HG03025 (cell line): ENCODE measurements around the gene KRTAP4-5.
"Not testable (repeated sequence)": the region's sequence is repeated elsewhere in the genome, so short reads cannot be mapped to it uniquely, and the experiment has no call there.

ENCODE experiments used
- ATAC-seq: cut with Tn5 transposase; IDR thresholded peaks from one replicate; pipeline ENCODE4 v1.9.1; 2021; ENCODE audit warnings: mild to moderate bottlenecking, moderate library complexity; ENCODE audit not compliant: unreplicated experiment, low FRiP score

The KRTAP4-5 gene

GRCh38 chr17:41149652-41149985 is at the start of gene KRTAP4-5:
TSS of gene KRTAP4-5 (minus strand) at chr17:41149825. CDS start at chr17:41149767, 58 bp downstream.
- no peak for ATAC-seq

DNA sequence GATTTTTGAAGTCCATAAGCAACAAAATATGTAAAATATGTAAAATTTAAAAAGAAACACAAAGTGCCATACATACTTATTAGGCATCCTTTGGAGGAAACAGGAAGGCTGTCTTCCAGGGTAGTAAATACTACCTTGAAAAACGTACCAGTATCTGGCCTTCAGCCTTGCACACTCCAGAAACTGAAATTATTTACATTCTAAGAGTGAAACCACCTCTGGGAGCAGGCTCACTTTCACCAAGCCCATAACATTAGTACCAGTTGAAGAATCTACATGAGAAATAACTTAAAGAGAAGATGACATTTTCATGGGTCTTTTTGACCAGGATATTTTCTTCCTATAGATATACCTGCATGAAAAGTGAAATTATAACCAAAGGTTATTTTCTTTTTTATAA is 46.4 kb upstream of the KRTAP4-5 start:
- no peak for ATAC-seq

DNA sequence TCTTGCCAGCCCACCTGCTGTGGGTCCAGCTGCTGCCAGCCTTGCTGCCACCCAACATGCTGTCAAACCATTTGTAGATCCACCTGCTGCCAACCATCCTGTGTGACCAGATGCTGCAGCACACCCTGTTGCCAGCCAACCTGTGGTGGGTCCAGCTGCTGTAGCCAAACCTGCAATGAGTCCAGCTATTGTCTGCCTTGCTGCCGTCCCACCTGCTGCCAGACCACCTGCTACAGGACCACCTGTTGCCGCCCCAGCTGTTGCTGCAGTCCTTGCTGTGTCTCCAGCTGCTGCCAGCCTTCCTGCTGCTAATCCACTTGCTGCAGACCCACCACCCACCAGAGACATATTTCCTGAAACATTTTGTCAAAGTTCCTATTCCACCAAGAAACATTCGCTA is 40.7 kb upstream of the KRTAP4-5 start:
- ATAC-seq = no peak

DNA sequence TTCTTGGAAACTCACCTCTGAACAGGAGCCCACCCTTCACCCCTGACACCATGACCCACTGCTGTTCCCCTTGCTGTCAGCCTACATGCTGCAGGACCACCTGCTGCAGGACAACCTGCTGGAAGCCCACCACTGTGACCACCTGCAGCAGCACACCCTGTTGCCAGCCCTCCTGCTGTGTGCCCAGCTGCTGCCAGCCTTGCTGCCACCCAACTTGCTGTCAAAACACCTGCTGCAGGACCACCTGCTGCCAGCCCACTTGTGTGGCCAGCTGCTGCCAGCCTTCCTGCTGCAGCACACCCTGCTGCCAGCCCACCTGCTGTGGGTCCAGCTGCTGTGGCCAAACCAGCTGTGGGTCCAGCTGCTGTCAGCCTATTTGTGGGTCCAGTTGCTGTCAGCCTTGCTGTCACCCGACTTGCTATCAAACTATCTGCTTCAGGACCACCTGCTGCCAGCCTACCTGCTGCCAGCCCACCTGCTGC is 40.3 kb upstream of the KRTAP4-5 start, which contains the start of gene KRTAP9-1:
Gene KRTAP9-1 (plus strand): TSS at position 51 of the 482 bp plus-strand sequence. CDS start 0 bp downstream, at position 51.
- not testable (repeated sequence) for ATAC-seq

GRCh38 chr17:41186872-41187271 is 37.2 kb upstream of the KRTAP4-5 start:
- no peak for ATAC-seq

DNA sequence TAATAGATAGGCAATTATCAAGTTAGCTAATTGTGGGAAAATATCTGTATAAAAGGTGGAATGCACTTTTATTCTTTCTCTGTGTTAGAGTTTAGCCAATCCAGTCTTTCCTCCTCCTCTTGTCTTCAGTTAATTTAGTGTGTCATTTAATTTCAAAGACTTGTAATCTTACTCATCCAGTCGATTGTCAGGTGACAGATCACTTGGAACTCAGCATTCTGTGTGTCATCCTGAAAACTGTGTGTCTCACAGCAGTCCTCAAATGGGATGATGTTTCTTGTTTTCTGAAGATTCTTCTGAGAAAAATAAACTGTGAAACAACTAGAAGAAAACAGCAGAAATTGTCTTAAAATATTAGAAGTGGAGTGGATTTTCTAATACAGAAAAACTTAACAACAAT is 35.4 kb upstream of the KRTAP4-5 start:
- no peak for ATAC-seq

DNA sequence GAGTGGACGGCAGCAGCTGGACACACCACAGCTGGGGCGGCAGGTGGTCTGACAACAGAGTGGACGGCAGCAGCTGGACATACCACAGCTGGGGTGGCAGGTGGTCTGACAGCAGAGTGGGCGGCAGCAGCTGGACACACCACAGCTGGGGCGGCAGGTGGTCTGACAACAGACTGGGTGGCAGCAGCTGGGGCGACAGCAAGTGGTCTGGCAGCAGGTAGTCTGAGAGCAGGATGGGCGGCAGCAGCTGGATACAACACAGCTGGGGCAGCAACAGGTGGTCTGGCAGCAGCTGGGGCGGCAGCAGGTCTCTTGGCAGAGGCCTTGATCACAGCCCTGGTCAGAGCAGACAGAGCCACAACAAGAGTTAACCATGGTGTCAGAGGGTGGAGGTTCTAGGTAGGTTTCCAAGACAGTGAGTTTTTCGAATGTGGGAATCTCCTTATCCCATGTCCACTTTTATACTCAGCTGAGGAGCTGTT is 34.9 kb upstream of the KRTAP4-5 start, which contains the start of gene KRTAP4-1:
Gene KRTAP4-1 (minus strand): TSS at position 432 of the 482 bp plus-strand sequence. CDS start 57 bp downstream, at position 375.
- ATAC-seq = no peak

DNA sequence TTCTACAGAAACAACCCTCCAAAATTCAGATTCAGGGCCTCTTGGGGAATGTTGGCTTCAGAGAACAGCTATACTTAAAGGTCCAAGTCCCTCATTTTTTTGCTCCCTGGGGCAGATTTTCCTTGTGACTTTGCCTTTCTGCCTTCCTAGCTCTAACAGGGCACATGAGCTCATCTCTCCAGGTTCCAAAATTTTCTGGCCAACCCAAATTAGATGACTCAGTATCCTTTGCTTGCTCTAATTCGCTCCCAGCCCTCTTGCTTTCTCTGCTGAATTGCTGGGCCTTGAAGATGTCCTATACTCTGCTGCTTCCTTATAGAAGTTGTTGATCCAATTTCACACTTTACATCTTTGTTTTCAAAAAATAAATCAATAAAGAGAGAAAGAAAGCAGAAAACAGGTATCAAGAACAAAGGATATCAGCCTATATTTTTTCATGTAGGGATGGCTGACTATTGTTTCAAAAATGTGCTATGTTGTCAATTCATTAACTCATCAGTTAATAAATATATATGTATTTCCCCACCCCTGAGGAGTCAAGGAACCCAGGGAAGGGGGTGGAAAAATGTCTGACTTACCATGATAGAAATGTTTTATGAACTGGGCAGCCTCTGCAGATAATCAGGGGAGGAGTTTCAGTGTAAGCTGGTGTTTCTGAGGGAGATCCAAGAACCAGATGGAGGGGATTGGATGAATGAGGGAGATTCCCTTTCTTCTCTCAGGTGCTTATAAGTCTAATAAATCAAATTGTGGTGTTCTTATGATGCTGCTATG is 29.4 kb upstream of the KRTAP4-5 start:
- no peak for ATAC-seq

- ATAC-seq = no peak
Measured at GRCh38 chr17:41178341-41178740, 28.7 kb upstream of the KRTAP4-5 start.

- no peak for ATAC-seq
Measured at GRCh38 chr17:41177727-41178271, 28.2 kb upstream of the KRTAP4-5 start, which contains the start of gene KRTAP4-2. TSS of gene KRTAP4-2 (minus strand) at chr17:41178221. CDS start at chr17:41178164, 57 bp downstream.

GRCh38 chr17:41176744-41177387 is 27.2 kb upstream of the KRTAP4-5 start:
- no peak for ATAC-seq

DNA sequence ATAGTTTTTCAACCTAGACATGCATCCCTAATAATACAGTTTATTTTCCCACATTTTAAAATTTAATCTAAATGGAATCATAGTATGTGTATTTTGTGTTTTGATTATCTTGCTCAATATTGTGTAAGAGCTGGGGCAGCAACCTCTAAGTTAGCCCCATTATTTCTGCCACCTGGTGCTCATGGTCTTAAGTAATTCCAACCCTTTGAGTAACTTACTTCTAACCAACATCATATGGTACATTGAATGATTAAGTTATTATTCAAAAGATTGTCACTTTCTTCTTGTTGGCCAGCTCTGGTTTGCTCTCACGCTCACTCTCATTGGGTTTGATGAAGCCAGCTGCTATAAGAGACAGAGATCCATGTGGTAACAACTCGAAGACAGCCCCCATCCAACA is 22.3 kb upstream of the KRTAP4-5 start:
- ATAC-seq = no peak

DNA sequence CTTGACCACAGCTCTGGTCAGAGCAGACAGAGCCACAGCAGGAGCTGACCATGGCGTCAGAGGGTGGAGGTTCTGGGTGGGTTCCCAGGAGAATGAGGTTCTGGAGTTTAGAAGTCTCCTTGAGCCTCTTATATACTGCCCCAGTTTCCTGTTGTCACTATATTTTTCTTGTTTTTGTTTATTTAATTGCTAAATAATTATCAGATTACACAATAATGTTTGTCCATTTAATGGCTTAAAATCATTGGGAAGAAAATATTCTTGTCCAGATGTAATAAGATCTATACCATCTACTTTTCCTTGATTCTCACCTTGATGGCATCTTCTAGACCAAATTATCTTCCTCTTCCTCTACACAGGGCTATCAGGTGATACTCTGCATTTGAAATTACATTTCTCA is 18.5 kb upstream of the KRTAP4-5 start, which contains the start of gene KRTAP4-3:
Gene KRTAP4-3 (minus strand): TSS at position 101 of the 400 bp plus-strand sequence. CDS start 49 bp downstream, at position 52.
- no peak for ATAC-seq

DNA sequence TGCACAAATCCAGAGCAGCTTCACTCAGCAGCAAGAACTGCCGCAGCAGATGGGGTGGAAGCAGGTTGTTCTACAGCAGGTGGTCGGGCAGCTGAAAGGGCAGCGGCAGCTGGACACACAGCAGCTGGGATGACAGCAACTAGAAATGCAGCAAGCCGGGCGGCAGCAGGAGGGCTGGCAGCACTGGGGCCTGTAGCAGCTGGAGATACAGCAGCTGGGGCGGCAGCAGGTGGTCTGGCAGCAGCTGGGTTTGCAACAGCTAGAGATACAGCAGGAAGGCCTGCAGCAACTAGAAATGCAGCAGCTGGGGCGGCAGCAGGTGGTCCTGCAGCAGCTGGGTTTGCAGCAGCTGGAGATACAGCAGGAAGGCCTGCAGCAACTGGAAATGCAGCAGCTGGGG is 17.9 kb upstream of the KRTAP4-5 start:
- no peak for ATAC-seq

- no peak for ATAC-seq
Measured at GRCh38 chr17:41163828-41164227, 14.2 kb upstream of the KRTAP4-5 start.

DNA sequence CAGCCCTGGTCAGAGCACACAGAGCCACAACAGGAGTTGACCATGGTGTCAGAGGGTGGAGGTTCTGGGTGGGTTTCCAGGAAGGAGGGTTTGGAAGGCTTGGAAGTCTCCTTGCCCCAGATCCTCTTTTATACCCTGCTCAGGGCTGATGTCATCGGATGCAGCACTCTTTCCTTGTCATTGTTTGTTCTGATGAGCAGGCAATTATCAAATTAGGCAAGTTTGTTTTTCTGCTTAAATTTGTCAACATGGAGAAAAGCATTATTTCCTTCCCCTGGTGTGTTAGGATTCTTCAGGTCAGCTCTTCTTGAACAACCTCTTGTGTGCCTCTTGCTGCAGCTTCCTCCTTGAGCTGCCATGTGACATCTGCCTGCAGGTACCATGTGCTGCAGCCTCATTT is 11.0 kb upstream of the KRTAP4-5 start, which contains the start of gene KRTAP4-4:
Gene KRTAP4-4 (minus strand): TSS at position 101 of the 400 bp plus-strand sequence. CDS start 57 bp downstream, at position 44.
- ATAC-seq = no peak

- ATAC-seq = not testable (repeated sequence)
Measured at GRCh38 chr17:41160190-41160589, 10.6 kb upstream of the KRTAP4-5 start.

DNA sequence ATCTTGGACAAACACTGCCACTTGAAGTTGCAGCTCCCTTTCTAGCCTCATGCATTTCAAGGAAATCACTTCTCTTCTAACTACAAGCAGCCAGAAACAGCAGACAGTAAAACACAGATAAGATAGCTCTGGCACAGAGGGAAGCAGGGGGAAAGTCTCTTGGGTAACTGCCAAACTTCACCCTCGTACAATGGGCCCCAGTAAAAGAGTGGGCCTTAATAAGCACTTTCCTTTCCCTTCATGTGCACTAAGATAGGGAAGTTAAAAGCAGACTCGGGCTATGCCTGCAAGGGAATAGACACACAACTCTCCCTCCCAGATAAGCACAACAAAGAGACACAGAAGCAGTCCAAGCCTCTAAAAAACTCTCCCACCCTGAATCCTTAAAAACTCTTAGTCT is 4.2 kb upstream of the KRTAP4-5 start:
- no peak for ATAC-seq

DNA sequence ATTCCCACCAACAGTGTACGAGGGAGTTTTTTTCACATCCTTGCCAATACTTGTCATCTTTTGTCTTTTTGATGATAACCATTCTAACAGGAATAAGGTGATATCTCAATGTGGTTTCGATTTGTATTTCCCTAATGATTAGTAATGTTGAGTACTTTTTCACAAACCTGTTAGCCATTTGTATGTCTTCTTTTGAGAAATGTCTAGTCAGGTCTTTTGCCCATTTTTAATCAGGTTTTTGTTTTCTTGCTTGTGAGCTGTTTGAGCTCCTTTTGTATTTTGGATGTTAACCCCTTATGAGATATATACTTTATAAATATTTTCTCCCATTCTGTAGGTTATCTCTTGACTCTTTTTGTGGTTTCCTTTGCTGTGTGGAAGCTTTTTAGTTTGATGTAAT is 1.9 kb upstream of the KRTAP4-5 start:
- no peak for ATAC-seq

DNA sequence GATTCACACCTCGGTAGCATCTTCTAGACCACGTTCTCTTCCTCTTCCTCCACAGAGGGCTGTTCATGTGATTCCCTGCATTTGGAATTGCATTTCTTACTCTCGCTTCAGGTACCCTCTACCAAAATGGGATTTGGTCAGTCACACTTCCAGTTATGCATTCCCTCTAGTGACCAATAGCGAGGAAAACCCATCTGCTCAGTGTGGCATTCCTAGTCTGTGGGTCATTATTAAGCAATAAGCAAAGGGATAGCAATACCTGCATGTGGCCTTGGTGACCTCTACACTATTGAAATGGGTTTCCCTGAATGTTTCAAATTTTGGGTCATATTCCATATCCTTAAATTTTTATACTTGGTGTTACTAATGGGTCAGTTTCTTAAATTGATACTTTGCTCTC is 401 bp upstream of the KRTAP4-5 start:
- no peak for ATAC-seq
